Stimulated activated CD4-positive, alpha-beta T cell treated with anti-CD3 and anti-CD28 coated beads, TNF-alpha, amount 100 ng/mL, for 24 hours (primary cell): ENCODE measurements around the gene C3orf52.
"Not testable (repeated sequence)": the region's sequence is repeated elsewhere in the genome, so short reads cannot be mapped to it uniquely, and the experiment has no call there.

Experiments used
- DNase-seq, 3 experiments: peaks; one replicate each; pipeline ENCODE4 v3.0.0-alpha.2; 2020; ENCODE audit warnings: low read depth in 3 of 3

The C3orf52 gene, protein sequence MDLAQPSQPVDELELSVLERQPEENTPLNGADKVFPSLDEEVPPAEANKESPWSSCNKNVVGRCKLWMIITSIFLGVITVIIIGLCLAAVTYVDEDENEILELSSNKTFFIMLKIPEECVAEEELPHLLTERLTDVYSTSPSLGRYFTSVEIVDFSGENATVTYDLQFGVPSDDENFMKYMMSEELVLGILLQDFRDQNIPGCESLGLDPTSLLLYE

GRCh38 chr3:112086076-112086854, at the start of gene C3orf52:
Gene C3orf52 (plus strand): TSS chr3:112086389. CDS start chr3:112086408, 19 bp downstream.
- DNase-seq = peak in 2 of 3 experiments; percentile 19 to 65

GRCh38 chr3:112037194-112037593, 49.0 kb upstream of the C3orf52 start:
- not testable (repeated sequence) for DNase-seq

DNA sequence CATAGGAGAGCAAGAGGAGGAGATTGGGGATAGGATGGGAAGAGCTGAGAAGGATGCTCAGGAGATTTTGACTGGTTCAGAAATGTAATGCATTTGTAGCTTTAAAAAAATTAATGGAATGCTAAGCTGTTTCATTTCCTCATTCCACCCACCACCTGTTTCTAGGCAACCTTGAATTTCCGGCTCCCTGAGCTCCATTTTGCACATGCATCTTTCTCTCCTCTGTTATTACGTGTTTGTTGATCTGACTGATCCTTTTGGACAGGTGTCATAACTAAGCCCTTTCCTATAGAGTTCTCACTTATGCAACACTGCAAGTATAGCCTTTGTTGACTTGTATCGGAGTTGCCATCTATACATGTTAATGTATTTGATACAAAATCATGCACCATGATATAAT, 47.3 kb upstream of the C3orf52 start:
- no peak for DNase-seq

DNA sequence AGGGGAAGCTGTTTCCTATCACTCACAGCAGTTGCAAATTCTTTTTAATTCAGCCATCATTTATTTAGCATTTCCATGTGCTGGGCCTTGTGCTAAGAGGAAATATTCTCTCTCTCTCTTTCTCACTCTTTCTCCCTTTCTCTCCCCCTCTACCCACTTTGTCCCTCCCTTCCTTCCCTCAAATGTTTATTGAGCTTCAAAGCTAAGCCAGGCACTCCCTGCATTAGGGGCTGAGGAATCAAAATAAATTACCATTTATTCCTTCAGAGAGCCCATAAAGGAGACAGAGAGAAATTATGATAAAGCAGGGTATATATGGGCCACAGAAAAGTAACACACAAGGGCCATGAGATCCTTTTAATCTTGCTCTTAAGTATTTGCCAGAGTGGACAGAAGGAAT, 44.9 kb upstream of the C3orf52 start:
- no peak for DNase-seq

- DNase-seq = no peak
Measured at GRCh38 chr3:112042842-112043280, 43.3 kb upstream of the C3orf52 start.

GRCh38 chr3:112043621-112044201, 42.5 kb upstream of the C3orf52 start:
- peak; percentile 12 to 36 (median 17) for DNase-seq

GRCh38 chr3:112046599-112046998, 39.6 kb upstream of the C3orf52 start:
- DNase-seq = no peak

DNA sequence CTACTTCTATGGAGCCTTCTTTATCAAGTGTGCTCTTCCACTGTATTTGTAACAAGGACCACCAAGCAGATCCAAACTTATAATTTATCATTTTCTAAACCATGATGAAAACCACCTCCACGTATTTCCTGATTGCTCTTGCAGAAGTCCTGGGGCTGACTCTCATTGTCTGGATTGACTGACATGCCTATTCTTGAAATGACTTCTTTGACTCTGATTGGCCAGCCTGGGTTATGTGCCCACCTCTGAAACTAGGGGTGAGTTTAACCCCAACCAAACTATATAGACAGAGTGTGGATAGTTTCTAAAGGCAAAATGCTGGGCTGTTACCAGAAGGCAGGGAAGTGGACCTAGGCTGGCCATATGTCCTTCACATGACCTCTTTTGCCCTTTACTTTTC, 38.9 kb upstream of the C3orf52 start:
- no peak for DNase-seq

DNA sequence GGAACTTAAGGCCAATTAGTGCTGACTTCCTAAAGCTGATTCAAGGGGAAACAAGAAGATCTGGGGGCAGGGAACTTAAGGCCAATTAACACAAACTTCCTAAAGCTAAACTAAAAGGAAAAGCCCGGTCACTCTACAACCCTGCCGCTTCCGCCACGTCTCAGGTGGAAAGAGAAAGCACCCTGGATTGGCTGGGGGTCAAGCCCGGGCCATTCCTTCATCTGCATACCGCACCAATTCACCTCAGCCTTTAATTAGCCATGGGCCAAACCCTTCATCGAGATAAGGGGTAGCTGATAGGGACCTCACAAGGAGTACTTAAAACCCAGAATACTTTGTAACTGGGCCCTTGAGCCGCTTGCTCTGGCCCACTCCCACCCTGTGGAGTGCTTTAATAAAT, 37.3 kb upstream of the C3orf52 start:
- DNase-seq = no peak

- no peak for DNase-seq
Measured at GRCh38 chr3:112053229-112053628, 33.0 kb upstream of the C3orf52 start.

DNA sequence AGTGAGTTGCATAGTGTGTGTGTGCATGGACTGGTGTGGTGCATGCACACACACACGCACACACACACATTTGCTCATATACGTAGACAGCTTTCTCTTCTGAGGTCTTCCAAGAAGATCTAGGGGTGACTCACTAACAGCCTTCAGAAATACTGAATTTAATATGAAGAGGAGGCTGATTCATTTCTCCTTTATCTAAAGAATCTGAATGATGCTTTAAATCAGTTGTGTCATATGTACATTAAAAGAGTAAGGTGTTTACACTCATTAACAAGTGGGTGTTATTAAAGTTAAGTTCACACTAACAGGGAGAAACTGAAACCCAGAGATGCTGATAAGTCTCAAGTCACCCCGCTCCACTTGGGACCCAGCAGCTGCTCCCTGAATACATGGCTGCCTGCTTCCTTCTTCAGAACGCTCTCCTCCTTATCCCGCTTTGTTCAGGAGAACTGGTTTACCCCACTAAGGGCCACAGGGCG, 29.7 kb upstream of the C3orf52 start:
- DNase-seq = no peak

GRCh38 chr3:112059497-112059896, 26.7 kb upstream of the C3orf52 start:
- no peak for DNase-seq

DNA sequence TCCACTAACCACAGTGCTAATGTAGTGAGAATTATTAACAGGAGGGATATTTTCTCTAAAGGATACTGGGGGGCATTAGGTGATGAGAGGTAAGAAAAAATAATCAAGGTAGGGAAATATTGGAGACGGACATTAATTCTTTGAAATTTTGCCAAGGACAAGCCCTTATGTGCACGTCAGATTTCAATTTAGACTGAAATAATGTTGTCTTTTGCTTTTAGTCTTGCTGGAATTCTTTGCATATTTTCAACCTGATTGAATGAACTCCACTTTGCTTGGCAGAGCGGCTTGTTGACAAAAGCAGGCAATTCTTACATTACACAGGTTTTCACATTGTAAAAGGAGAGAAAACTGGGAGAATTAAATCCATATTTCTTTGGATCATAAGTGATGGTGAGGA, 25.0 kb upstream of the C3orf52 start:
- DNase-seq = no peak

DNA sequence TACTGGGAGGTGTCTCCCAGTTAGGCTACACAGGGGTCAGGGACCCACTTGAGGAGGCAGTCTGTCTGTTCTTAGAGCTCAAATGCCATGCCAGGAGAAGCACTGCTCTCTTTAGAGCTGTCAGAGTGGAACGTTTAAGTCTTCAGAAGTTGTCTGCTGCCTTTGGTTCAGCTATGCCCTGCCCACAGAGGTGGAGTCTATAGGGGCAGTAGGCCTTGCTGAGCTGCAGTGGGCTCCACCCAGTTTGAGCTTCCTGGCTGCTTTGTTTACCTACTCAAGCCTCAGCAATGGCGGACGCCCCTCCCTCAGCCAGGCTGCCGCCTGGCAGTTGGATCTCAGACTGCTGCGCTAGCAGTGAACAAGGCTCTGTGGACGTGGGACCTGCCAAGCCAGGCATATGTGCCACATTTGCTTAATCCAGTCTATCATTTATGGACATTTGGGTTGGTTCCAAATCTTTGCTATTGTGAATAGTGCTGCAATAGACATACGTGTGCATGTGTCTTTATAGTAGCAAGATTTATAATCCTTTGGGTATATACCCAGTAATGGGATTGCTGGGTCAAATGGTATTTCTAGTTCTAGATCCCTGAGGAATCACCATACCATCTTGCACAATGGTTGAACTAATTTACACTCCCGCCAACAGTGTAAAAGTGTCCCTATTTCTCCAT, 13.7 kb upstream of the C3orf52 start:
- DNase-seq = peak; percentile 22 to 57 (median 36)

DNA sequence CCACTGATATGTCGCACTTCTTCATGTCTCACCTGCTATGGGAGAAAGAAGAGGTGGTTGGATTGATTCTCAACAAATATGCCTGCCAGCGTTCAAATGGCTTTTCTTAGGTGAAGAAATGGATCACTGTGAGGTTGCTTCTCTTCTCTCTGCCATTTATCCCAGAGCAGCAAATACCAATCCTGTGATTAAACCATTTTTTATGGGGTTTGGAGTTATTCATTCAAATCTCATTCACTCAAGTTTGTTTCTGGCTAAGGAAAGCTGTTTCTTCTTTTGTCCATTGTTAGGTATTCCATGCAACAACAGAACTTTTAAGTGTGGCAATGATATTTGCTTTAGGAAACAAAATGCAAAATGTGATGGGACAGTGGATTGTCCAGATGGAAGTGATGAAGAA, 12.2 kb upstream of the C3orf52 start:
- no peak for DNase-seq

GRCh38 chr3:112074616-112075497, 11.3 kb upstream of the C3orf52 start:
- no peak for DNase-seq

GRCh38 chr3:112078125-112079083, 7.8 kb upstream of the C3orf52 start:
- no peak for DNase-seq

DNA sequence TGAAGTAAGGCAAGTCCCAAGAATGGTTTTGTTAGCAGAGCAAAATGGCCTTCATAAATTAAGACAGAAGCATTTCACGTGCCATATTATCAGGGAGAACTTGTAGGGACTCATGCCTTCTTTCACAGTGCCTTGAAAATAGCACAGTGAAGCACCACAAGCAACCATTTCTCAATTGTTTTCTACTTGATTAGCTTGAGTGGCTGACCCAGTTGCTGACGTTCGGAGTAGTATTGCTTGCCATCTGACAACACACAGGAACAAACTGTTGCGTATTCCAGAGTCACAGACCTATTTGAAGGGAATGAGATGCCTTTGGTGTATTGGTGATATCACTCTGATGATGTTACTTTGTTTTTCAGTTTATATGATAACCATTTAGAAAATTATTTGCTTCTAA, 3.0 kb upstream of the C3orf52 start:
- DNase-seq = no peak

GRCh38 chr3:112084980-112085705, 1.0 kb upstream of the C3orf52 start:
- no peak for DNase-seq
